Left lung (tissue), 10 donors: ENCODE measurements around the gene TMEM245. TPM values are rescaled to one million over a fixed set of nuclear protein-coding genes. Genes with fewer than 3 reads are reported as not detected.
"Not testable (repeated sequence)": the region's sequence is repeated elsewhere in the genome, so short reads cannot be mapped to it uniquely, and the experiment has no call there.

Experiments
- ATAC-seq: fragments of 200-7000 bp; cut with Tn5 transposase; one replicate; pipeline ENCODE4 v1.9.1; 2020; ENCODE audit warnings: moderate library complexity
- DNase-seq, 4 donors: peaks; one replicate each; pipeline ENCODE4 v3.0.0-alpha.2; 2013 to 2020
- H3K27ac ChIP-seq, 2 donors: fragments of 200-600 bp; sonication (generic) in 1 of 2; one replicate each; pipeline versions ENCODE4 v1.5.0 to v1.8.0; 2020 to 2021
- H3K27me3 ChIP-seq, 2 donors: fragments of 200-600 bp; sonication (generic) in 1 of 2; one replicate each; pipeline versions ENCODE4 v1.5.0 to v1.8.0; 2020 to 2021
- H3K36me3 ChIP-seq, 2 donors: fragments of 200-600 bp; sonication (generic) in 1 of 2; one replicate each; pipeline versions ENCODE4 v1.5.0 to v1.8.0; 2020 to 2021
- H3K4me1 ChIP-seq, 2 donors: fragments of 200-600 bp; one replicate each; pipeline ENCODE4 v1.8.0; 2021
- H3K4me3 ChIP-seq, 2 donors: fragments of 200-600 bp; sonication (generic) in 1 of 2; one replicate each; pipeline versions ENCODE4 v1.5.0 to v1.8.0; 2020 to 2021; ENCODE audit warnings: mild to moderate bottlenecking in 1 of 2
- H3K9me3 ChIP-seq, 2 donors: fragments of 200-600 bp; sonication (generic) in 1 of 2; one replicate each; pipeline versions ENCODE4 v1.5.0 to v1.8.0; 2020 to 2021
- intact Hi-C, 2 donors: fragments of 100-400 bp; cut with DNase I; formaldehyde crosslinking; loops; one replicate each; pipeline versions ENCODE4 v1.11.2 to v1.14.2; 2022
- polyA plus RNA-seq, 6 donors: library from polyadenylated mRNA; unstranded; fragments of 120-200 nt; gene quantifications; one replicate each; pipeline ENCODE4 v1.2.1, GENCODE V29; 2013; ENCODE audit not compliant: insufficient read length in 6 of 6
- total RNA-seq, 2 donors: library from RNA; stranded (reverse); fragmentation: NEBNext Ultra II Directional; extraction: Animal tissue kit (Norgen Biotek cat#: 25700); gene quantifications; one replicate each; pipeline ENCODE4 v1.2.1, GENCODE V29; 2021
- TF ChIP-seq, protein P1 (sequence below), 2 donors: fragments of 200-600 bp; sonication (generic) in 1 of 2; IDR thresholded peaks; one replicate each; pipeline versions ENCODE4 v1.5.0 to v1.8.0; 2021; ENCODE audit warnings: antibody characterized with exemption in 2 of 2
- donor health status: DM: no; HTN: yes; CAD: no.
- donor health status: DM: no; HTN: no; CAD: no.

Gene TMEM245
- total and polyA plus RNA-seq, 8 donors, result 61.0 to 89.2 (median 81.7) TPM

DNA sequence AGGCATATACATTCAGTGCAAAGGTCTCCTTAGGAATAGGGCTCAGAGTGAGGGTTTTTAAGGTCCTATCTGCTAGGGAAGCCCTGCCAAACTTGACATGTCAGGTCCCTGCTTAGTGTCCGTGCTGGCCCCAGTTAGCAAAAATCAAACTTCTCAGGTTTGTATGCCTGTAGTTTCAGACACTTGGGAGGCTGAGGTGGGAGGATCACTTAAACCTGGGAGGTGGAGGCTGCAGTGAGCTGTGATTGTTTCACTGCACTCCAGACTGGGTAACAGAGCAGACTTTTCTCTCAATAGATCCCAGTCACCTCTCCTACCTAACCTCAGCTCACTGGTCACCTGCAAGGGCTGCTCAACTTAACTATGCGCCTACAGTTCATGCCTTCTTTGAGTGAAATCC, 18.7 kb upstream of the TMEM245 start:
- no peaks in the 10 kb centered on the region for H3K4me1 ChIP-seq
- H3K4me3 ChIP-seq, result no peak overlapping the region
- no peak overlapping the region for H3K27ac ChIP-seq
- no peaks in the 10 kb centered on the region for H3K9me3 ChIP-seq
- DNase-seq (no peak), ATAC-seq (no peak)
- intact Hi-C loops, result no loop called here
- H3K27me3 ChIP-seq, result no peaks in the 10 kb centered on the region
- H3K36me3 ChIP-seq, result no peaks in the 10 kb centered on the region
- TF ChIP-seq, protein P1, sequence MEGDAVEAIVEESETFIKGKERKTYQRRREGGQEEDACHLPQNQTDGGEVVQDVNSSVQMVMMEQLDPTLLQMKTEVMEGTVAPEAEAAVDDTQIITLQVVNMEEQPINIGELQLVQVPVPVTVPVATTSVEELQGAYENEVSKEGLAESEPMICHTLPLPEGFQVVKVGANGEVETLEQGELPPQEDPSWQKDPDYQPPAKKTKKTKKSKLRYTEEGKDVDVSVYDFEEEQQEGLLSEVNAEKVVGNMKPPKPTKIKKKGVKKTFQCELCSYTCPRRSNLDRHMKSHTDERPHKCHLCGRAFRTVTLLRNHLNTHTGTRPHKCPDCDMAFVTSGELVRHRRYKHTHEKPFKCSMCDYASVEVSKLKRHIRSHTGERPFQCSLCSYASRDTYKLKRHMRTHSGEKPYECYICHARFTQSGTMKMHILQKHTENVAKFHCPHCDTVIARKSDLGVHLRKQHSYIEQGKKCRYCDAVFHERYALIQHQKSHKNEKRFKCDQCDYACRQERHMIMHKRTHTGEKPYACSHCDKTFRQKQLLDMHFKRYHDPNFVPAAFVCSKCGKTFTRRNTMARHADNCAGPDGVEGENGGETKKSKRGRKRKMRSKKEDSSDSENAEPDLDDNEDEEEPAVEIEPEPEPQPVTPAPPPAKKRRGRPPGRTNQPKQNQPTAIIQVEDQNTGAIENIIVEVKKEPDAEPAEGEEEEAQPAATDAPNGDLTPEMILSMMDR (IDR thresholded peaks at IDR 0.05), result no peak

DNA sequence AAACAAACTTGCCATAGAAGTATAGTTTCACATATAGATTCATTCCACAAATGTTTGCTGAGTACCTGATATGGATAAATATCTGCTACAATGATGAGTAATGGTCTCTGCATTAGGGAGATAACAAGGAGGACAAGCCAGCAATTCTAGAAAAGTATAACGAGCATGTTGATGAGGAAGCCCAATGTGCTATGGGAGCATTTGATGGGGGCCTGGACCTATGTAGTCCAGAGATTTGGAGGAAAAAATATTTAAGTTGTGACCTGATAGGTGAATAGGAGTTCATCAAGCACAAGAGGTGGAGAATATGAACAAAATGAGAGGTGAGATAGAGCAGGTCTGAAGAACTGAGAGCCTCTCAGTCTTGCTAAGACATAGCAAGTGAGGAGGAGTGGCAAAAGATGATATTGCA, 14.4 kb upstream of the TMEM245 start:
- Histone ChIP-seq H3K9me3 (no peaks in the 10 kb centered on the region), H3K4me1 (no peaks in the 10 kb centered on the region), H3K27ac (no peak overlapping the region), H3K36me3 (no peaks in the 10 kb centered on the region), H3K4me3 (no peak overlapping the region), H3K27me3 (no peaks in the 10 kb centered on the region)
- DNase-seq (no peak), ATAC-seq (no peak)
- TF ChIP-seq, protein P1 (IDR thresholded peaks at IDR 0.05), result no peak
- intact Hi-C loops, result no loop called here

- TF ChIP-seq, protein P1 (IDR thresholded peaks at IDR 0.05), result no peak
- no peaks in the 10 kb centered on the region for H3K36me3 ChIP-seq
- H3K9me3 ChIP-seq, result no peaks in the 10 kb centered on the region
- intact Hi-C loops, result no loop called here
- ATAC-seq, result no peak
- H3K4me1 ChIP-seq, result no peaks in the 10 kb centered on the region
- H3K27me3 ChIP-seq, result no peaks in the 10 kb centered on the region
- H3K27ac ChIP-seq, result no peak overlapping the region
- no peak overlapping the region for H3K4me3 ChIP-seq
- no peak for DNase-seq
These were observed 13.8 kb upstream of the TMEM245 start for GRCh38 chr9:109133533-109133932.

DNA sequence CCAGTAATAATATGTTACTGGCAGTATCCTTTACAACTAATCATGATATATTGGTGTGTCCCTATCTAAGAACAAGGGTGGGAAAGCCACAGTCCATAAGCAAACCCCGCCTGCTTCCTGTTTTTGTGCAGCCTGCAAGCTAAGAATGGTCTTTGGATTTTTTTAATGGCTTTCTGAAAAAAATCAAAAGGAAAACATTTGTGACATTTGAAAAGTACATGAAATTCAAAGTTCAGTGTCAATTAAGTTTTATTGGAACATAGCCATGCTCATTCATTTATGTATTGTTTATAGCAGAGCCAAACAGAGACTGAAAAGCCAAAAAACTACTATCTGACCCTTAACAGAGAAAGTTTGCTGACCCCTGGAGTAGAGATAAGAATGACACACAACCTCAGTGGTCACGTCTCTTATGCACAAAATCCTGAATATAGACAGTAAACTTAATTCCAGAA, 12.8 kb upstream of the TMEM245 start:
- ATAC-seq (no peak), DNase-seq (no peak)
- H3K4me1 ChIP-seq, result no peaks in the 10 kb centered on the region
- H3K27ac ChIP-seq, result no peak overlapping the region
- intact Hi-C loops, result no loop called here
- no peaks in the 10 kb centered on the region for H3K36me3 ChIP-seq
- no peaks in the 10 kb centered on the region for H3K9me3 ChIP-seq
- no peak overlapping the region for H3K4me3 ChIP-seq
- TF ChIP-seq, protein P1 (IDR thresholded peaks at IDR 0.05), result no peak
- H3K27me3 ChIP-seq, result no peaks in the 10 kb centered on the region

GRCh38 chr9:109129470-109130197, 9.9 kb upstream of the TMEM245 start:
- TF ChIP-seq, protein P1 (IDR thresholded peaks at IDR 0.05), result no peak
- no peaks in the 10 kb centered on the region for H3K4me1 ChIP-seq
- no peak overlapping the region for H3K27ac ChIP-seq
- ATAC-seq (no peak), DNase-seq (no peak)
- H3K9me3 ChIP-seq, result no peaks in the 10 kb centered on the region
- no peaks in the 10 kb centered on the region for H3K27me3 ChIP-seq
- intact Hi-C loops, result no loop called here
- no peaks in the 10 kb centered on the region for H3K36me3 ChIP-seq
- no peak overlapping the region for H3K4me3 ChIP-seq

GRCh38 chr9:109126671-109127070, 6.9 kb upstream of the TMEM245 start:
- H3K4me3 ChIP-seq, H3K36me3 ChIP-seq, H3K27me3 ChIP-seq, H3K4me1 ChIP-seq, ATAC-seq, H3K9me3 ChIP-seq, intact Hi-C loops, DNase-seq, H3K27ac ChIP-seq: not testable (repeated sequence)
